CD8-positive, alpha-beta memory T cell (primary cell): ENCODE data around the gene RNF13. TPM values are rescaled to one million over a fixed set of nuclear protein-coding genes. Genes with fewer than 3 reads are reported as not detected.
"Not testable (repeated sequence)": the region's sequence is repeated elsewhere in the genome, so short reads cannot be mapped to it uniquely, and the experiment has no call there.

Experiments
- CTCF ChIA-PET: fragments of 350-600 bp; sonication (Branson Sonifier 250); formaldehyde crosslinking; loops from one replicate; lab custom pipeline; 2021; ENCODE audit warnings: antibody characterized with exemption; lab: Charles Lee
- POLR2A ChIA-PET: fragments of 350-600 bp; sonication (Branson Sonifier 250); formaldehyde crosslinking; loops from one replicate; lab custom pipeline; 2021; ENCODE audit warnings: antibody characterized with exemption; lab: Charles Lee
- DNase-seq, 5 donors: peaks; one replicate each; pipeline versions ENCODE4 v3.0.0 to v3.0.0-alpha.2; 2020 to 2022; ENCODE audit warnings: mixed read lengths in 1 of 5
- H3K27ac ChIP-seq: one replicate; pipeline ENCODE4 v1.7.0; 2013; ENCODE audit warnings: low read depth, mild to moderate bottlenecking, low read length, moderate library complexity
- H3K27me3 ChIP-seq: 2 replicates; pipeline ENCODE4 v1.7.0; 2013; ENCODE audit warnings: low read length, mild to moderate bottlenecking; ENCODE audit not compliant: insufficient read depth, poor library complexity, severe bottlenecking
- H3K36me3 ChIP-seq: 2 replicates; pipeline ENCODE4 v1.7.0; 2013; ENCODE audit warnings: mild to moderate bottlenecking, low read length, moderate library complexity; ENCODE audit not compliant: insufficient read depth
- H3K4me1 ChIP-seq: 2 replicates; pipeline ENCODE4 v1.7.0; 2013; ENCODE audit warnings: mild to moderate bottlenecking, low read length, moderate library complexity; ENCODE audit not compliant: insufficient read depth
- H3K4me3 ChIP-seq: 2 replicates; pipeline ENCODE4 v1.7.0; 2013; ENCODE audit warnings: mild to moderate bottlenecking, low read length
- H3K9me3 ChIP-seq: 2 replicates; pipeline ENCODE4 v1.7.0; 2013; ENCODE audit warnings: mild to moderate bottlenecking, low read length
- H3K27ac Mint-ChIP-seq, 8 donors: one replicate each; pipeline ENCODE4 v1.8.0; 2020 to 2021; ENCODE audit warnings: mixed read lengths in 8 of 8, mild to moderate bottlenecking in 6 of 8, inconsistent platforms in 3 of 8, moderate library complexity in 3 of 8
- H3K27me3 Mint-ChIP-seq, 2 donors: one replicate each; pipeline ENCODE4 v1.8.0; 2020 to 2021; ENCODE audit warnings: mixed read lengths in 2 of 2, mild to moderate bottlenecking in 1 of 2, moderate library complexity in 1 of 2
- H3K36me3 Mint-ChIP-seq, 3 donors: one replicate each; pipeline ENCODE4 v1.8.0; 2020 to 2021; ENCODE audit warnings: mixed read lengths in 3 of 3, inconsistent platforms in 1 of 3, mild to moderate bottlenecking in 1 of 3
- H3K4me1 Mint-ChIP-seq, 3 donors: one replicate each; pipeline ENCODE4 v1.8.0; 2020 to 2021; ENCODE audit warnings: mixed read lengths in 3 of 3, inconsistent platforms in 1 of 3, mild to moderate bottlenecking in 1 of 3
- H3K4me3 Mint-ChIP-seq, 7 donors: one replicate each; pipeline ENCODE4 v1.8.0; 2020 to 2021; ENCODE audit warnings: mixed read lengths in 7 of 7, mild to moderate bottlenecking in 6 of 7, moderate library complexity in 4 of 7, inconsistent platforms in 2 of 7
- H3K9me3 Mint-ChIP-seq, 5 donors: one replicate each; pipeline ENCODE4 v1.8.0; 2020 to 2022; ENCODE audit warnings: mixed read lengths in 5 of 5, mild to moderate bottlenecking in 3 of 5, moderate library complexity in 2 of 5, inconsistent platforms in 1 of 5
- polyA plus RNA-seq: library from polyadenylated mRNA; unstranded; fragments of 300-500 nt; fragmentation: Illumina TruSeq; gene quantifications from one replicate; pipeline ENCODE4 v1.2.3, GENCODE V29; 2021
- total RNA-seq, 2 experiments: library from RNA; stranded (reverse); gene quantifications; one replicate each; pipeline ENCODE4 v1.2.3, GENCODE V29; 2021

RNF13 gene
- total and polyA plus RNA-seq, 3 experiments from 2014 or later = 33.5 to 110 (median 33.6) TPM

DNA sequence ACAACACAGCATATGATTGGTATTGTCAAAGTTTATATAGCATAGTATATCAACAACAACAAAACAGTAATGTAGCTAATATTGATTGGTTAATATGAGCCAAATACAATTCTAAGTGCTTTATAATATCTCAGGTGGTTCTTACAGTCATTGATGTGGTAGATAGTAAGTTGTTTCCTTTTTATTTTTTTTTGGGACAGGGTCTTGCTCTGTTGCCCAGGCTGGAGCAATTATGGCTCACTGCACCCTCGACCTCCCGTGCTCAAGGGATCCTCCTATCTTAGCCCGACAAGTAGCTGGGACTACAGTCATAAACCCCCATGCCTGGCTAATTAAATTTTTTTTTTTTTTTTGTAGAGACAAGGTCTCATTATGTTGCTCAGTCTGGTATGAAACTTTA lies 2.7 kb downstream of the RNF13 start:
- Mint-ChIP-seq H3K4me1 (peaks cover 70 to 80% (median 75%) of the 10 kb centered on the region in 3 donors), H3K4me3 (peak overlapping the region in 4 of 7 donors; percentile 25 to 60 (median 42)), H3K27ac (no peak overlapping the region), H3K27me3 (peaks cover 0 to 3% of the 10 kb centered on the region in 2 donors), H3K9me3 (no peaks in the 10 kb centered on the region), H3K36me3 (peaks cover 0 to 14% (median 2%) of the 10 kb centered on the region in 3 donors)
- H3K27me3 ChIP-seq = no peaks in the 10 kb centered on the region
- H3K9me3 ChIP-seq = no peaks in the 10 kb centered on the region
- H3K4me3 ChIP-seq = no peak overlapping the region
- peaks cover 37% of the 10 kb centered on the region for H3K4me1 ChIP-seq
- no peak for DNase-seq
- no peak overlapping the region for H3K27ac ChIP-seq
- no peaks in the 10 kb centered on the region for H3K36me3 ChIP-seq
- POLR2A ChIA-PET = no interaction called here
- CTCF ChIA-PET = no interaction called here

DNA sequence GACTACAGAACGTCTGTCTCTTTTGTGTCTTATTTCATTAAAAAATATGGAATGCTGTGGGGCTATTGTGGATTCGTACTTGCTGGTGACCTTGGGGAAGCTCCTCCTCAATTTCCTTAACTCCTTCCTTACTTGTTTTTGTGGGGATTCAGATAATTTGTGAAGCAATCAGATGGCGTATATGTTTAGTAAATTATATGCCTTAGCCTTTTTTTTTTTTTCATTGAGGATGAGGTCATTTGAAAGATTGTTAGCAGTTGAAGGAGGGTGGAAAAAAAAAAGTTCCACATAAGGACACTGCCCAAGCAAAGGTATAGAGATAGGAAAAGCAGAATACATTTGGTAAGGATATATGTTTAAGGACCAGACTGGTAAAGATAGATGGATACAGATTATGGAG lies 3.3 kb downstream of the RNF13 start:
- no peak for DNase-seq
- Mint-ChIP-seq H3K27ac (no peak overlapping the region), H3K36me3 (peaks cover 0 to 14% (median 2%) of the 10 kb centered on the region in 3 donors), H3K4me1 (peaks cover 73 to 86% (median 81%) of the 10 kb centered on the region in 3 donors), H3K9me3 (no peaks in the 10 kb centered on the region), H3K27me3 (peaks cover 0 to 3% of the 10 kb centered on the region in 2 donors), H3K4me3 (peak overlapping the region in 3 of 7 donors; percentile 8 to 55 (median 18))
- Histone ChIP-seq H3K9me3 (no peaks in the 10 kb centered on the region), H3K4me1 (peaks cover 37% of the 10 kb centered on the region), H3K27ac (no peak overlapping the region), H3K36me3 (no peaks in the 10 kb centered on the region), H3K4me3 (no peak overlapping the region), H3K27me3 (no peaks in the 10 kb centered on the region)
- CTCF ChIA-PET = no interaction called here
- POLR2A ChIA-PET = no interaction called here

DNA sequence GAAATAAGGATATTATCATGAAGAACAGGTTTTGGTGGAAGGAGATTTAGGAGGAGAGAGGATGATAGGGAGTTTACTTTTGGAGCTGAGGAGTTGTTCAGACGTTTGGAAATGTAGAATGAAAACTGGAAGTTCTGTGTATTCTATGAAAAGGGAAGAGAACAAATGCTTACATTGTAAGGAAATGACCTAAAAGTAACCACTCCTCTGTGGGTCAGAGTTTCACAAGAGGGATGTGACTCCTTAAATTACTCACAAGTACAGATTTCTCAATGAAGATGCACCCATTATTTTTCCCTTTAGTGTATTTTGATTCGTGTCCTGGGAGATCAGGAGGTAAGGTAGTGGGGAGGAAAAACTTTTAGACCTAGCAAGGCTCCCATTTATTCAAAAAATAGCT lies 4.0 kb downstream of the RNF13 start:
- CTCF ChIA-PET = interaction anchor here (1.9 kb wide), 1 partner anchor 9 kb away, joined by 5 read pairs; no protein-coding TSS in a partner anchor
- Histone ChIP-seq H3K4me3 (no peak overlapping the region), H3K9me3 (no peaks in the 10 kb centered on the region), H3K27me3 (no peaks in the 10 kb centered on the region), H3K27ac (no peak overlapping the region), H3K36me3 (no peaks in the 10 kb centered on the region), H3K4me1 (peaks cover 37% of the 10 kb centered on the region)
- DNase-seq = no peak
- H3K36me3 Mint-ChIP-seq = peaks cover 0 to 14% (median 2%) of the 10 kb centered on the region in 3 donors
- no peak overlapping the region for H3K27ac Mint-ChIP-seq
- peaks cover 0 to 3% of the 10 kb centered on the region in 2 donors for H3K27me3 Mint-ChIP-seq
- POLR2A ChIA-PET = no interaction called here
- H3K4me3 Mint-ChIP-seq = peak overlapping the region in 2 of 7 donors; percentile 3 to 9
- H3K4me1 Mint-ChIP-seq = peaks cover 80 to 92% (median 87%) of the 10 kb centered on the region in 3 donors
- H3K9me3 Mint-ChIP-seq = no peaks in the 10 kb centered on the region

DNA sequence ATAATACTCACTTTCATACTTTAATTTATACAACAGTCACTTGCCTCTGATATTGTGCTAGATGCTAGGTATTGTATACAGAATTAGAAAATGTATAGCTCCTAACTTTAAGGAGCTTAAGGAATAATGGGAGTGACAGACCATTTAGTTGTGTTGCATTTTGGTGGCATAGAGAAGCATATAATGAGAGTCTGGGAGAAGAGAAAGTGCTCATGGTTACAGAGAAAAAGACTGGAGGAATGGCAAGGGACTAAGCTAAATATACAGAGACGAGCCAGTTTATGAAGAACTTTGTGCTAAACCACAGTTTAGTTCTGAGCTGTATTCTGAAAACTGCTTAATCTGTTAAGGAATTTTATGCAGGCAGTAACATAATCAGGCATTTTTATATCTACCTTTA lies 6.4 kb downstream of the RNF13 start:
- Mint-ChIP-seq H3K4me3 (peak overlapping the region in 1 of 7 donors; percentile 5), H3K4me1 (peaks cover 79 to 95% (median 94%) of the 10 kb centered on the region in 3 donors), H3K27me3 (no peaks in the 10 kb centered on the region), H3K36me3 (peaks cover 2 to 7% (median 4%) of the 10 kb centered on the region in 3 donors), H3K9me3 (no peaks in the 10 kb centered on the region), H3K27ac (peak overlapping the region in 1 of 8 donors; percentile 10)
- peaks cover 35% of the 10 kb centered on the region for H3K4me1 ChIP-seq
- H3K4me3 ChIP-seq = no peak overlapping the region
- no peak for DNase-seq
- no peaks in the 10 kb centered on the region for H3K36me3 ChIP-seq
- ChIA-PET CTCF (interaction anchor here (2.4 kb wide), 1 partner anchor 12 kb away, joined by 13 read pairs; no protein-coding TSS in a partner anchor), POLR2A (no interaction called here)
- no peaks in the 10 kb centered on the region for H3K9me3 ChIP-seq
- no peak overlapping the region for H3K27ac ChIP-seq
- no peaks in the 10 kb centered on the region for H3K27me3 ChIP-seq

DNA sequence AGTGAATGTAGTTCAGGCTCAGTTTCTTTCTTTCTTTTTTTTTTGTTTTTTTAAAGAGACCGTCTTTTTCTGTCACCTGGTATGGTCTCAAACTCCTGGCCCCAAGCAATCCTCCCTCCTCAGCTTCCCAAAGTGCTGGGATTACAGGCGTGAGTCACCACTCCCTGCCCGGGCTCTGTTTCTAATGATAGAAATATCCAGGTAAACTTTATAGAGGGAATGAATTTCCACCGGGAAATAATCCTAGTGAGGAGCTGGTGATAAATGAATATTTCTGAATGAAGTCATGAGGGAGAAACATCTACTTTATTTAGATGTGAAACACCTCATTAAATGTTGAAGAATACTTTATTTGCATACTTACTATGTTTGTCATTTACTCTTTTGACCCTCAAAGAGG lies 7.2 kb downstream of the RNF13 start:
- no peaks in the 10 kb centered on the region for H3K27me3 Mint-ChIP-seq
- H3K27ac ChIP-seq = no peak overlapping the region
- H3K4me3 Mint-ChIP-seq = peak overlapping the region in 1 of 7 donors; percentile 29
- ChIA-PET POLR2A (no interaction called here), CTCF (interaction anchor here (2.4 kb wide), 1 partner anchor 12 kb away, joined by 13 read pairs; no protein-coding TSS in a partner anchor)
- no peaks in the 10 kb centered on the region for H3K9me3 Mint-ChIP-seq
- no peaks in the 10 kb centered on the region for H3K36me3 ChIP-seq
- peaks cover 28% of the 10 kb centered on the region for H3K4me1 ChIP-seq
- no peaks in the 10 kb centered on the region for H3K27me3 ChIP-seq
- H3K36me3 Mint-ChIP-seq = peaks cover 2 to 7% (median 4%) of the 10 kb centered on the region in 3 donors
- no peaks in the 10 kb centered on the region for H3K9me3 ChIP-seq
- no peak for DNase-seq
- peaks cover 72 to 87% (median 87%) of the 10 kb centered on the region in 3 donors for H3K4me1 Mint-ChIP-seq
- no peak overlapping the region for H3K27ac Mint-ChIP-seq
- no peak overlapping the region for H3K4me3 ChIP-seq

DNA sequence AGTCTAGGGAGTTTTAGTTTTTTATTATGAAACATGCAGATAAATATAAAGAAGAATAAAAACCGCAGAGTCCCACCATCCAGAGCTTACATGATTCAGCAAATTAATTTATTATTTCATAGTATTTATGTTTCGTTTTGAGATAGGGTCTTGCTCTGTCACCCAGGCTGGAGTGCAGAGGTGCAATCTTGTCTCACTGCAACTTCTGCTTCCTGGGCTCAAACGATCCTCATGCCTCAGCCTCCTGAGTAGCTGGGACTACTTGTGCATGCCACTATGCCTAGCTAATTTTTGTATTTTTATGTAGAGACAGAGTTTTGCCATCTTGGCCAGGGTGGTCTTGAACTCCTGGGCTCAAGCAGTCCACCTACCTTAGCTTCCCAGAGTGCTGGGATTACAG lies 13.6 kb downstream of the RNF13 start:
- no peak overlapping the region for H3K4me3 ChIP-seq
- no peaks in the 10 kb centered on the region for H3K27me3 ChIP-seq
- POLR2A ChIA-PET = no interaction called here
- Mint-ChIP-seq H3K36me3 (peaks cover 4 to 36% (median 19%) of the 10 kb centered on the region in 3 donors), H3K9me3 (peaks cover 9 to 14% (median 14%) of the 10 kb centered on the region in 5 donors), H3K27me3 (no peaks in the 10 kb centered on the region), H3K4me3 (no peak overlapping the region), H3K27ac (no peak overlapping the region), H3K4me1 (peaks cover 37 to 62% (median 57%) of the 10 kb centered on the region in 3 donors)
- CTCF ChIA-PET = interaction anchor here (1.0 kb wide), 1 partner anchor 19 kb away, joined by 3 read pairs; no protein-coding TSS in a partner anchor
- H3K36me3 ChIP-seq = no peaks in the 10 kb centered on the region
- no peak for DNase-seq
- no peak overlapping the region for H3K27ac ChIP-seq
- H3K4me1 ChIP-seq = peaks cover 7% of the 10 kb centered on the region
- H3K9me3 ChIP-seq = peaks cover 8% of the 10 kb centered on the region

DNA sequence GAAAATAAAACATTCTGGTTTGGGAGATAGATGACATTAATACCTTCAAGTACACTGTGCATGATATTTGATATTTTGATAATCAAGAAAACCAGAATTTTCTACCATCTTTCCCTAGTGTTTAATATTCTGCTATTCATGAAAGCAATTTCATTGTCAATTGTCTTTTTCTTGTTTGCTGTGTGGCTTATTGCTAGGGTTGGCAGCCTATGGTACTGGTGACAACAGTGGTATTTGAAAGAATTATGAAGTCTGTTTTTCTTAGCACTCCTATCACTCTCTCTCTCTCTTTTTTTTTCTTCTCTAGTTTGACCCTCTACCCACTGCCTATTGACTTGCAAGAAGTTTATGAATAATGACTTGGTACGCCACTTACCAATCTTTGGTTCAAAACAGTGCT lies 15.4 kb downstream of the RNF13 start:
- ChIA-PET CTCF (no interaction called here), POLR2A (no interaction called here)
- Mint-ChIP-seq H3K4me3 (no peak overlapping the region), H3K27me3 (no peaks in the 10 kb centered on the region), H3K36me3 (peaks cover 7 to 51% (median 30%) of the 10 kb centered on the region in 3 donors), H3K27ac (no peak overlapping the region), H3K4me1 (peaks cover 23 to 45% (median 41%) of the 10 kb centered on the region in 3 donors), H3K9me3 (peaks cover 19 to 31% (median 28%) of the 10 kb centered on the region in 5 donors)
- Histone ChIP-seq H3K4me1 (peaks cover 7% of the 10 kb centered on the region), H3K36me3 (no peaks in the 10 kb centered on the region), H3K27me3 (no peaks in the 10 kb centered on the region), H3K4me3 (no peak overlapping the region), H3K9me3 (peaks cover 16% of the 10 kb centered on the region), H3K27ac (no peak overlapping the region)
- DNase-seq = no peak

DNA sequence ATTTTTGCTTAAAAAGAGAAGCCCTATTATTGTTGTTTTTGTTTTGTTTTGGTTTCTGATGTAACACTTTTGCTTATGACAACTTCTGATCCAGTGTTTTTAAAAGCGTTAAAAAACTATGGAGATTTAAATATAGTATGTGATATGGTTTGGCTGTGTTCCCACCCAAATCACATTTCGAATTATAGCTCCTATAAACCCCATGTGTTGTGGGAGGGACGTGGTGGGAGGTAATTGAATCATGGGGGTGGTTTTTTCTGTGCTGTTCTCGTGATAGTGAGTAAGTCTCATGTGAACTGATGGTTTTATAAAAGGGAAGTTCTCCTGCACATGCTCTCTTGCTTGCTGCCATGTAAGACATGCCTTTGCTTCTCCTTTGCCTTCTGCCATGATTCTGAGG lies 16.6 kb downstream of the RNF13 start:
- H3K27ac ChIP-seq, H3K27me3 ChIP-seq, H3K36me3 ChIP-seq, H3K4me1 ChIP-seq, H3K4me3 ChIP-seq, DNase-seq, CTCF ChIA-PET, H3K4me3 Mint-ChIP-seq, POLR2A ChIA-PET, H3K27me3 Mint-ChIP-seq, H3K27ac Mint-ChIP-seq: not testable (repeated sequence)
- Mint-ChIP-seq H3K9me3 (peaks cover 21 to 40% (median 36%) of the 10 kb centered on the region in 5 donors), H3K36me3 (peaks cover 6 to 53% (median 35%) of the 10 kb centered on the region in 3 donors), H3K4me1 (peaks cover 18 to 38% (median 36%) of the 10 kb centered on the region in 3 donors)
- peaks cover 26% of the 10 kb centered on the region for H3K9me3 ChIP-seq
